ENCODE measurements around the gene HOXA6.

HOXA6 gene

GRCh38 chr7:27121684-27122076 is 25.9 kb downstream of the HOXA6 start:
- DNase-seq, result no peak

- DNase-seq, result no peak
These were observed 28.1 kb downstream of the HOXA6 start for GRCh38 chr7:27119412-27119911.

- DNase-seq, result no peak
These were observed 29.0 kb downstream of the HOXA6 start for GRCh38 chr7:27118580-27118979.

- no peak for DNase-seq
These were observed 29.6 kb downstream of the HOXA6 start for GRCh38 chr7:27117887-27118491.

- no peak for DNase-seq
These were observed 30.4 kb downstream of the HOXA6 start for GRCh38 chr7:27116962-27117886.

GRCh38 chr7:27116031-27116961 is 31.3 kb downstream of the HOXA6 start:
- no peak for DNase-seq

- DNase-seq, result no peak
These were observed 32.1 kb downstream of the HOXA6 start for GRCh38 chr7:27115221-27116026.

- no peak for DNase-seq
These were observed 32.7 kb downstream of the HOXA6 start for GRCh38 chr7:27114881-27115220.

- no peak for DNase-seq
These were observed 33.4 kb downstream of the HOXA6 start for GRCh38 chr7:27113991-27114769.

GRCh38 chr7:27112955-27113949 is 34.3 kb downstream of the HOXA6 start:
- DNase-seq, result no peak

- DNase-seq, result no peak
These were observed 35.2 kb downstream of the HOXA6 start for GRCh38 chr7:27112361-27112760.

- DNase-seq, result no peak
These were observed 35.8 kb downstream of the HOXA6 start for GRCh38 chr7:27111751-27112277.

- DNase-seq, result no peak
These were observed 36.4 kb downstream of the HOXA6 start for GRCh38 chr7:27111042-27111750.

GRCh38 chr7:27110186-27111031 is 37.2 kb downstream of the HOXA6 start:
- DNase-seq, result no peak

GRCh38 chr7:27109466-27110185 is 37.9 kb downstream of the HOXA6 start:
- DNase-seq, result no peak

GRCh38 chr7:27108390-27109127 is 39.0 kb downstream of the HOXA6 start:
- DNase-seq, result no peak
